Caco-2 (cell line): ENCODE measurements around the gene BCL6B. TPM values are rescaled to one million over a fixed set of nuclear protein-coding genes. Genes with fewer than 3 reads are reported as not detected.
"Not testable (repeated sequence)": the region's sequence is repeated elsewhere in the genome, so short reads cannot be mapped to it uniquely, and the experiment has no call there.

Source experiments
- Bru-seq: library from RNA; stranded (reverse); fragments of 400-500 nt; gene quantifications from one replicate; lab custom pipeline; 2021; lab: Mats Ljungman, UMichigan
- BruChase-seq, 2 experiments: library from RNA; stranded (reverse); fragments of 400-500 nt; gene quantifications; one replicate each; lab custom pipeline; 2021; lab: Mats Ljungman, UMichigan
- BruUV-seq: library from RNA; stranded (reverse); fragments of 400-500 nt; replicated peaks from 2 replicates; lab custom pipeline; 2021; lab: Mats Ljungman, UMichigan
- CTCF ChIA-PET: fragments of 300-600 bp; sonication (Branson Sonifier 250); formaldehyde crosslinking; loops from one replicate; lab custom pipeline; 2022; ENCODE audit warnings: antibody characterized with exemption; lab: Charles Lee
- POLR2A ChIA-PET: fragments of 300-600 bp; sonication (Branson Sonifier 250); formaldehyde crosslinking; loops from one replicate; lab custom pipeline; 2022; ENCODE audit warnings: antibody characterized with exemption; lab: Charles Lee
- DNase-seq, 2 experiments: peaks; one replicate each; pipeline versions ENCODE4 v3.0.0 to v3.0.0-alpha.2; 2020 to 2022
- H3K27me3 ChIP-seq: replicated peaks from 2 replicates; pipeline ENCODE4 v1.6.0; 2011; ENCODE audit warnings: low read length; ENCODE audit not compliant: control insufficient read depth, insufficient read depth
- H3K36me3 ChIP-seq: 2 replicates; pipeline ENCODE4 v1.5.1; 2011; ENCODE audit warnings: low read length; ENCODE audit not compliant: control insufficient read depth, insufficient read depth
- H3K4me1 ChIP-seq: fragments of 250-450 bp; sonication (Bioruptor Pico); 2 replicates; pipeline ENCODE4 v1.5.1; 2020; ENCODE audit warnings: mild to moderate bottlenecking
- H3K4me3 ChIP-seq: 2 replicates; pipeline ENCODE4 v1.5.1; 2011; ENCODE audit warnings: low read depth, mild to moderate bottlenecking, control low read depth, low read length
- H3K9me3 ChIP-seq: fragments of 250-450 bp; sonication (Bioruptor Pico); 2 replicates; pipeline ENCODE4 v1.5.1; 2020; ENCODE audit warnings: mild to moderate bottlenecking, moderate library complexity
- H3K27ac Mint-ChIP-seq: one replicate; pipeline ENCODE4 v1.8.0; 2022; ENCODE audit warnings: mixed read lengths; ENCODE audit not compliant: unreplicated experiment
- H3K27me3 Mint-ChIP-seq: one replicate; pipeline ENCODE4 v1.8.0; 2022; ENCODE audit warnings: mixed read lengths; ENCODE audit not compliant: insufficient read depth, unreplicated experiment
- H3K36me3 Mint-ChIP-seq: one replicate; pipeline ENCODE4 v1.8.0; 2022; ENCODE audit warnings: mild to moderate bottlenecking, mixed read lengths; ENCODE audit not compliant: insufficient read depth, unreplicated experiment
- H3K4me1 Mint-ChIP-seq: one replicate; pipeline ENCODE4 v1.8.0; 2022; ENCODE audit warnings: low read depth, mixed read lengths; ENCODE audit not compliant: unreplicated experiment
- H3K4me3 Mint-ChIP-seq: one replicate; pipeline ENCODE4 v1.8.0; 2022; ENCODE audit warnings: mild to moderate bottlenecking, moderate library complexity, mixed read lengths; ENCODE audit not compliant: unreplicated experiment
- H3K9me3 Mint-ChIP-seq: one replicate; pipeline ENCODE4 v1.8.0; 2022; ENCODE audit warnings: mixed read lengths; ENCODE audit not compliant: unreplicated experiment
- CTCF ChIP-seq, 2 experiments: fragments of 200-600 bp in 1 of 2; IDR thresholded peaks; 1 replicate in 1 of 2; 2 replicates in 1 of 2; pipeline versions ENCODE4 v1.5.1 to v1.8.0; 2011 to 2022; ENCODE audit warnings: antibody characterized with exemption in 1 of 2, control low read depth in 1 of 2, inconsistent platforms in 1 of 2, low read depth in 1 of 2, low read length in 1 of 2, mild to moderate bottlenecking in 1 of 2, moderate library complexity in 1 of 2; ENCODE audit not compliant: insufficient read depth in 1 of 2, severe bottlenecking in 1 of 2, unreplicated experiment in 1 of 2
- intact Hi-C: fragments of 100-400 bp; cut with micrococcal nuclease; formaldehyde crosslinking; loops from one replicate; pipeline ENCODE4 v1.10.0; 2022; ENCODE audit not compliant: unreplicated experiment
- long read RNA-seq: library from polyadenylated mRNA; stranded (forward); transcript quantifications from one replicate; pipeline ENCODE4 v2.0.0, GENCODE V29; 2022
- total RNA-seq: library from RNA; stranded (reverse); gene quantifications from 2 replicates; pipeline ENCODE4 v1.2.3, GENCODE V29; 2022

Gene BCL6B
- total RNA-seq = not detected in 2 replicates
- Bru-seq, nascent RNA = not detected
- not detected for BruChase-seq, experiment 1, labeled RNA remaining after a 2-hour chase
- BruChase-seq, experiment 2, labeled RNA remaining after a 6-hour chase = not detected
- long read RNA-seq = 0 reads

- no peak within 1 kb of the TSS; the same call in 1 of the 2 replicates for H3K4me3 ChIP-seq
- H3K36me3 ChIP-seq = no peaks in the 10 kb centered on the region
- no peak within 1 kb of the TSS for H3K27ac Mint-ChIP-seq
- H3K36me3 Mint-ChIP-seq = peaks cover 5% of the 10 kb centered on the region
- H3K27me3 ChIP-seq = no peaks in the 10 kb centered on the region
- ChIA-PET CTCF (interaction anchor here (0.8 kb wide), 1 partner anchor 112 kb away, joined by 3 read pairs; no protein-coding TSS in a partner anchor), POLR2A (no interaction called here)
- no peak for TF ChIP-seq CTCF (IDR thresholded peaks at IDR 0.05; ENCODE audit: insufficient read depth in 1 of 2, low read depth in 1 of 2, low read length in 1 of 2, severe bottlenecking in 1 of 2, unreplicated experiment in 1 of 2)
- no peak for DNase-seq
- H3K9me3 Mint-ChIP-seq = no peaks in the 10 kb centered on the region
- no peaks in the 10 kb centered on the region for H3K4me1 Mint-ChIP-seq
- no peaks in the 10 kb centered on the region for H3K27me3 Mint-ChIP-seq
- H3K9me3 ChIP-seq = no peaks in the 10 kb centered on the region
- BruUV-seq = no TSS peak
- H3K4me3 Mint-ChIP-seq = peak within 1 kb of the TSS; percentile 29
- H3K4me1 ChIP-seq = no peaks in the 10 kb centered on the region
- intact Hi-C loops = no loop called here
Measured at GRCh38 chr17:7022781-7023571, at the start of gene BCL6B. TSS of gene BCL6B (plus strand) at chr17:7023050. CDS start at chr17:7023672, 622 bp downstream.

GRCh38 chr17:6979440-6979839 lies 43.4 kb upstream of the BCL6B start:
- H3K27ac Mint-ChIP-seq, POLR2A ChIA-PET, BruUV-seq, H3K4me1 Mint-ChIP-seq, H3K27me3 ChIP-seq, H3K9me3 ChIP-seq, H3K9me3 Mint-ChIP-seq, H3K4me3 Mint-ChIP-seq, DNase-seq, H3K36me3 Mint-ChIP-seq, intact Hi-C loops, H3K4me1 ChIP-seq, CTCF ChIA-PET, H3K4me3 ChIP-seq, H3K27me3 Mint-ChIP-seq, H3K36me3 ChIP-seq: not testable (repeated sequence)

- H3K27ac Mint-ChIP-seq = no peak overlapping the region
- no peak for TF ChIP-seq CTCF (IDR thresholded peaks at IDR 0.05; ENCODE audit: insufficient read depth in 1 of 2, low read depth in 1 of 2, low read length in 1 of 2, severe bottlenecking in 1 of 2, unreplicated experiment in 1 of 2)
- no peaks in the 10 kb centered on the region for H3K4me1 Mint-ChIP-seq
- H3K9me3 Mint-ChIP-seq = no peaks in the 10 kb centered on the region
- H3K27me3 Mint-ChIP-seq = peaks cover 5% of the 10 kb centered on the region
- H3K4me3 ChIP-seq = no peak overlapping the region
- H3K36me3 Mint-ChIP-seq = no peaks in the 10 kb centered on the region
- DNase-seq = no peak
- BruUV-seq = no TSS peak
- no peaks in the 10 kb centered on the region for H3K9me3 ChIP-seq
- H3K4me3 Mint-ChIP-seq = no peak overlapping the region
- no peaks in the 10 kb centered on the region for H3K36me3 ChIP-seq
- intact Hi-C loops = no loop called here
- ChIA-PET POLR2A (no interaction called here), CTCF (no interaction called here)
- no peaks in the 10 kb centered on the region for H3K4me1 ChIP-seq
- H3K27me3 ChIP-seq = no peaks in the 10 kb centered on the region
Measured at GRCh38 chr17:6981426-6981825, 41.4 kb upstream of the BCL6B start.
